IMR-90 (cell line): Measurements from ENCODE around the gene EXOC6. TPM values are rescaled to one million over a fixed set of nuclear protein-coding genes. Genes with fewer than 3 reads are reported as not detected.

ENCODE experiments used
- ATAC-seq: fragments of 200-7000 bp; cut with Tn5 transposase; 2 replicates; pipeline ENCODE4 v1.9.1; 2020; ENCODE audit warnings: low read depth, mild to moderate bottlenecking, moderate library complexity
- BruUV-seq: library from RNA; stranded (reverse); fragments of 400-500 nt; replicated peaks from 2 replicates; lab custom pipeline; 2021; lab: Mats Ljungman, UMichigan
- CTCF ChIA-PET: fragments of 300-600 bp; formaldehyde crosslinking; extraction: SDS; loops from one replicate; lab custom pipeline; 2021; ENCODE audit warnings: antibody characterized with exemption; lab: Yijun Ruan, JAX
- POLR2A ChIA-PET: fragments of 300-600 bp; sonication (Branson Sonifier 250); formaldehyde crosslinking; loops from one replicate; lab custom pipeline; 2022; ENCODE audit warnings: antibody characterized with exemption; ENCODE audit not compliant: unreplicated experiment; lab: Charles Lee
- DNase-seq: peaks from one replicate; pipeline ENCODE4 v3.0.0; 2013
- H2AFZ ChIP-seq: replicated peaks from 2 replicates; pipeline ENCODE3; 2013; ENCODE audit warnings: low read length, mild to moderate bottlenecking; ENCODE audit not compliant: poor library complexity
- H2AK5ac ChIP-seq: 2 replicates; pipeline ENCODE4 v1.6.1; 2013; ENCODE audit warnings: low read depth, low read length, inconsistent platforms
- H2AK9ac ChIP-seq: replicated peaks from 2 replicates; pipeline ENCODE3; 2013; ENCODE audit warnings: mild to moderate bottlenecking, low read depth, low read length, moderate library complexity; ENCODE audit not compliant: poor library complexity
- H2BK120ac ChIP-seq: 2 replicates; pipeline ENCODE4 v1.6.1; 2013; ENCODE audit warnings: low read depth, low read length, inconsistent platforms
- H2BK15ac ChIP-seq: 3 replicates; pipeline ENCODE4 v1.6.1; 2013; ENCODE audit warnings: low read depth, low read length, inconsistent platforms
- H2BK20ac ChIP-seq: 2 replicates; pipeline ENCODE4 v1.6.1; 2013; ENCODE audit warnings: low read depth, mild to moderate bottlenecking, inconsistent platforms, low read length, moderate library complexity
- H2BK5ac ChIP-seq: 2 replicates; pipeline ENCODE4 v1.6.1; 2013; ENCODE audit warnings: mild to moderate bottlenecking, low read depth, low read length, inconsistent platforms; ENCODE audit not compliant: poor library complexity, severe bottlenecking
- H3K14ac ChIP-seq: replicated peaks from 2 replicates; pipeline ENCODE4 v1.6.1; 2013; ENCODE audit warnings: low read depth, low read length, inconsistent platforms
- H3K18ac ChIP-seq: 2 replicates; pipeline ENCODE4 v1.6.1; 2013; ENCODE audit warnings: low read depth, low read length, control low read depth
- H3K23ac ChIP-seq: 2 replicates; pipeline ENCODE4 v1.6.1; 2013; ENCODE audit warnings: low read depth, low read length, inconsistent platforms
- H3K27ac ChIP-seq: 2 replicates; pipeline ENCODE4 v1.5.1; 2013; ENCODE audit warnings: mild to moderate bottlenecking, control low read depth, low read length; ENCODE audit not compliant: insufficient read depth
- H3K27me3 ChIP-seq: 2 replicates; pipeline ENCODE4 v1.6.1; 2013; ENCODE audit warnings: low read length; ENCODE audit not compliant: control insufficient read depth, insufficient read depth
- H3K36me3 ChIP-seq: 2 replicates; pipeline ENCODE4 v1.6.1; 2013; ENCODE audit warnings: low read length, mixed read lengths; ENCODE audit not compliant: control insufficient read depth, insufficient read depth
- H3K4ac ChIP-seq: 2 replicates; pipeline ENCODE4 v1.6.1; 2013; ENCODE audit warnings: low read depth, low read length, inconsistent platforms
- H3K4me1 ChIP-seq: 2 replicates; pipeline ENCODE4 v1.6.1; 2013; ENCODE audit warnings: low read length, mixed read lengths; ENCODE audit not compliant: control insufficient read depth, insufficient read depth
- H3K4me2 ChIP-seq: 2 replicates; pipeline ENCODE4 v1.6.1; 2013; ENCODE audit warnings: low read depth, mild to moderate bottlenecking, control low read depth, low read length, moderate library complexity
- H3K4me3 ChIP-seq: 2 replicates; pipeline ENCODE4 v1.5.1; 2013; ENCODE audit warnings: low read depth, mild to moderate bottlenecking, control low read depth, low read length, moderate library complexity; ENCODE audit not compliant: insufficient read depth
- H3K56ac ChIP-seq: 2 replicates; pipeline ENCODE4 v1.6.1; 2013; ENCODE audit warnings: low read length, inconsistent platforms; ENCODE audit not compliant: insufficient read depth; ENCODE audit errors: extremely low read depth
- H3K79me1 ChIP-seq, 2 experiments: 2 replicates each; pipeline ENCODE4 v1.6.1; 2013; ENCODE audit warnings: low read length in 2 of 2, inconsistent platforms in 1 of 2, low read depth in 1 of 2
- H3K9ac ChIP-seq: 2 replicates; pipeline ENCODE4 v1.6.1; 2013; ENCODE audit warnings: low read depth, low read length, control low read depth
- H3K9me1 ChIP-seq: 2 replicates; pipeline ENCODE4 v1.6.1; 2013; ENCODE audit warnings: low read length, inconsistent platforms; ENCODE audit not compliant: insufficient read depth
- H3K9me3 ChIP-seq: 2 replicates; pipeline ENCODE4 v1.6.1; 2013; ENCODE audit warnings: low read length; ENCODE audit not compliant: control insufficient read depth, insufficient read depth
- H4K20me1 ChIP-seq: 2 replicates; pipeline ENCODE4 v1.6.1; 2013; ENCODE audit warnings: low read length, inconsistent platforms; ENCODE audit not compliant: insufficient read depth
- H4K5ac ChIP-seq: 2 replicates; pipeline ENCODE4 v1.6.1; 2013; ENCODE audit warnings: mild to moderate bottlenecking, low read depth, low read length, control low read depth
- H4K8ac ChIP-seq, 2 experiments: 2 replicates each; pipeline ENCODE4 v1.6.1; 2013; ENCODE audit warnings: low read depth in 2 of 2, low read length in 2 of 2, control low read depth in 1 of 2, inconsistent platforms in 1 of 2
- H4K91ac ChIP-seq: 2 replicates; pipeline ENCODE4 v1.6.1; 2013; ENCODE audit warnings: low read depth, low read length, inconsistent platforms; ENCODE audit not compliant: insufficient read depth
- BHLHE40 ChIP-seq: fragments of 150-350 bp; IDR thresholded peaks from 2 replicates; pipeline ENCODE4 v1.6.1; 2016; ENCODE audit warnings: mild to moderate bottlenecking, low read depth, low read length
- CEBPB ChIP-seq: IDR thresholded peaks from 2 replicates; pipeline ENCODE4 v1.6.1; 2012; ENCODE audit warnings: low read depth, low read length, improper control_type of control experiment
- CHD1 ChIP-seq: IDR thresholded peaks from 2 replicates; pipeline ENCODE4 v1.6.1; 2012; ENCODE audit warnings: low read depth, low read length, improper control_type of control experiment
- CTCF ChIP-seq: conservative IDR thresholded peaks from 2 replicates; pipeline ENCODE4 v1.5.1; 2012; ENCODE audit warnings: mild to moderate bottlenecking, low read depth, low read length, improper control_type of control experiment
- ELK1 ChIP-seq: fragments of 150-350 bp; IDR thresholded peaks from 2 replicates; pipeline ENCODE4 v1.6.1; 2016; ENCODE audit warnings: low read depth, mild to moderate bottlenecking, low read length, moderate library complexity, borderline replicate concordance
- FOS ChIP-seq: fragments of 150-350 bp; IDR thresholded peaks from 2 replicates; pipeline ENCODE4 v1.6.1; 2016; ENCODE audit warnings: low read depth, low read length
- MAFK ChIP-seq: IDR thresholded peaks from 2 replicates; pipeline ENCODE4 v1.6.1; 2012; ENCODE audit warnings: low read depth, low read length, improper control_type of control experiment
- MAZ ChIP-seq: IDR thresholded peaks from 2 replicates; pipeline ENCODE4 v1.6.1; 2012; ENCODE audit warnings: low read depth, mild to moderate bottlenecking, low read length, improper control_type of control experiment, moderate library complexity, borderline replicate concordance
- NFE2L2 ChIP-seq: fragments of 150-350 bp; IDR thresholded peaks from 2 replicates; pipeline ENCODE4 v1.6.1; 2016; ENCODE audit warnings: low read depth, mild to moderate bottlenecking, low read length
- POLR2A ChIP-seq: IDR thresholded peaks from 2 replicates; pipeline ENCODE4 v1.6.1; 2012; ENCODE audit warnings: mild to moderate bottlenecking, low read depth, low read length
- RAD21 ChIP-seq: IDR thresholded peaks from 2 replicates; pipeline ENCODE4 v1.6.1; 2012; ENCODE audit warnings: low read length, improper control_type of control experiment
- RCOR1 ChIP-seq: IDR thresholded peaks from 2 replicates; pipeline ENCODE4 v1.6.1; 2012; ENCODE audit warnings: mild to moderate bottlenecking, low read length, improper control_type of control experiment; ENCODE audit not compliant: insufficient replicate concordance
- RFX5 ChIP-seq: IDR thresholded peaks from 2 replicates; pipeline ENCODE4 v1.8.0; 2012; ENCODE audit warnings: low read depth, mild to moderate bottlenecking, low read length, moderate library complexity
- SMC3 ChIP-seq: fragments of 150-350 bp; IDR thresholded peaks from 2 replicates; pipeline ENCODE4 v1.6.1; 2016; ENCODE audit warnings: low read depth, mild to moderate bottlenecking, antibody characterized with exemption, low read length, moderate library complexity
- USF2 ChIP-seq: fragments of 150-350 bp; IDR thresholded peaks from 2 replicates; pipeline ENCODE4 v1.6.1; 2017; ENCODE audit warnings: mild to moderate bottlenecking, antibody characterized with exemption, low read length, low read depth
- WGBS, 2 experiments: methylation state at CpG; one replicate each; pipeline versions ENCODE4 v1.1.5 to v1.1.7; 2013; ENCODE audit warnings: missing lambda C conversion rate in 2 of 2; ENCODE audit not compliant: insufficient read length in 1 of 2; ENCODE audit errors: extremely low coverage in 2 of 2; 5-methylcytosine and 5-hydroxymethylcytosine counted together
- dilution Hi-C: fragments of 300-500 bp; cut with HindIII; formaldehyde crosslinking; loops from one replicate; pipeline ENCODE4 v1.14.3; 2018; ENCODE audit warnings: low sequenced_read_pairs; ENCODE audit not compliant: unreplicated experiment
- in situ Hi-C: fragments of 300-500 bp; cut with MboI; formaldehyde crosslinking; loops from 3 replicates; pipeline ENCODE4 v1.14.3; 2019; ENCODE audit warnings: low sequenced_read_pairs, inconsistent platforms, mixed read lengths
- intact Hi-C: fragments of 100-400 bp; cut with micrococcal nuclease; formaldehyde crosslinking; loops from 2 replicates; pipeline ENCODE4 v1.10.0; 2022
- polyA plus RNA-seq, 3 experiments: library from polyadenylated mRNA; depleted of rRNA; stranded (reverse); fragments of >200 nt; gene quantifications; 2 replicates each; pipeline ENCODE4 v1.2.3, GENCODE V29; 2012; ENCODE audit warnings: low replicate concordance in 1 of 3
- total RNA-seq: library from RNA; depleted of rRNA; stranded (reverse); fragments of >200 nt; gene quantifications from 2 replicates; pipeline ENCODE4 v1.2.3, GENCODE V29; 2012

The EXOC6 gene
- total and polyA plus RNA-seq, 2 of the 4 experiments (the other 2 are of a cell fraction) = 4.5 to 11.5 TPM

- Histone ChIP-seq H2AK9ac (peak overlapping the region; percentile 91), H4K8ac (peak overlapping the region; percentile 24 to 98), H3K9ac (peak overlapping the region; percentile 22), H3K4ac (peak overlapping the region; percentile 62), H3K4me2 (peak overlapping the region; percentile 55), H2AFZ (peak overlapping the region; percentile 81), H4K20me1 (no peaks in the 10 kb centered on the region), H2BK5ac (peak overlapping the region; percentile 87), H3K18ac (peak overlapping the region; percentile 99), H3K27ac (peak overlapping the region; percentile 96), H2AK5ac (peak overlapping the region; percentile 31; the same call in 1 of the 2 replicates), H3K4me1 (peaks cover 9% of the 10 kb centered on the region), H3K56ac (peak overlapping the region; percentile 59; the same call in 1 of the 2 replicates), H4K5ac (peak overlapping the region; percentile 61), H3K9me3 (no peaks in the 10 kb centered on the region), H2BK120ac (peak overlapping the region; percentile 94), H3K14ac (peak overlapping the region; percentile 62), H3K36me3 (no peaks in the 10 kb centered on the region), H3K27me3 (no peaks in the 10 kb centered on the region), H4K91ac (peak overlapping the region; percentile 29), H2BK15ac (peak overlapping the region; percentile 35; the same call in 1 of the 3 replicates), H3K23ac (peak overlapping the region; percentile 54; the same call in 1 of the 2 replicates), H3K9me1 (no peaks in the 10 kb centered on the region; the same call in 1 of the 2 replicates), H2BK20ac (peak overlapping the region; percentile 95), H3K79me1 (no peaks in the 10 kb centered on the region; a peak in 1 of 4 replicates), H3K4me3 (no peak overlapping the region)
- ChIA-PET POLR2A (interaction anchor here (0.6 to 1.0 kb wide), 2 partner anchors 27 to 133 kb away, joined by 4 read pairs; partner anchors contain the start of gene HHEX), CTCF (interaction anchor here (0.6 to 1.9 kb wide), 4 partner anchors 13 to 135 kb away, joined by 3 to 7 read pairs (median 4); no protein-coding TSS in a partner anchor)
- dilution Hi-C loops = no loop called here
- in situ Hi-C loops = no loop called here
- intact Hi-C loops = loop anchor here (5.0 kb wide), 1 partner anchor 130 kb away; no protein-coding TSS in a partner anchor
- BruUV-seq = no TSS peak
- 10% methylated on average over 2 of the region's 6 CpGs; no CpG with 5 or more reads in 1 of the 2 experiments for WGBS, 2 experiments
- ATAC-seq = peak; percentile 92
- DNase-seq = peak; percentile 95
- TF ChIP-seq NFE2L2 = peak; percentile 100
- peak; percentile 70 for TF ChIP-seq FOS
- no peak for TF ChIP-seq RFX5
- no peak for TF ChIP-seq ELK1
- TF ChIP-seq RCOR1 = no peak
- TF ChIP-seq CTCF = no peak
- no peak for TF ChIP-seq USF2
- no peak for TF ChIP-seq CEBPB
- TF ChIP-seq CHD1 = no peak
- TF ChIP-seq MAZ = no peak
- no peak for TF ChIP-seq POLR2A
- no peak for TF ChIP-seq BHLHE40
- no peak for TF ChIP-seq SMC3
- no peak for TF ChIP-seq RAD21
- TF ChIP-seq MAFK = peak; percentile 96
Measured at GRCh38 chr10:92822060-92822634, 26.2 kb upstream of the EXOC6 start.
